Measurements from ENCODE around the gene KIF9.

- TF ChIP-seq POLR2AphosphoS5 (IDR thresholded peaks at IDR 0.05; ENCODE audit: borderline replicate concordance, low read depth, low read length) (no peak), EZH2 (IDR thresholded peaks at IDR 0.05) (no peak), FOXP2 (optimal IDR thresholded peaks at IDR 0.05; ENCODE audit: control extremely low read depth, extremely low read length, insufficient read depth) (no peak)
These were observed 32.6 kb upstream of the KIF9 start for GRCh38 chr3:47315069-47315647.

All from SK-N-MC (cell line).